HG03159 (cell line): ENCODE results near the gene GPR18.

ENCODE experiments used
- ATAC-seq: cut with Tn5 transposase; IDR thresholded peaks from one replicate; pipeline ENCODE4 v1.9.1; 2021; ENCODE audit warnings: mild to moderate bottlenecking, moderate library complexity; ENCODE audit not compliant: unreplicated experiment

GPR18 gene

DNA sequence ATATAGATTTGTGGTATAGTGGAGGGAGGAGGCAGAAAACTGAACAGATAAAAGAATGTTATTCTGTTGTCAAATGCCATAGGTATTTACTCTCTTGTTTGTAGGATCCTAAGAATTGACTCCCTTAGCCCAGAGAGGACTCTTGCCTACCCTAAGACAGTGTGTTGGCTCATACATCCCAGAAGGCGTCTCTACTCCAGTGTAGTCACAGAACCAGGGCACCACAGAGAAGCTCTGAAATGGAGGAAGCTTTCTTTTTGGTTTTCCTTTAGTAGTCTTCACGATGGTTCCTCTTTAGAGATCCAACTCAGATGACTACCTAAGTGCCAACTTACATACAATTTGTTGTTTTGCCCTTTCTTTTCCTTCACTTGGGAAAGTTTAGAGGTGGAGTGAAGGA lies 35.0 kb upstream of the GPR18 start:
- no peak for ATAC-seq

DNA sequence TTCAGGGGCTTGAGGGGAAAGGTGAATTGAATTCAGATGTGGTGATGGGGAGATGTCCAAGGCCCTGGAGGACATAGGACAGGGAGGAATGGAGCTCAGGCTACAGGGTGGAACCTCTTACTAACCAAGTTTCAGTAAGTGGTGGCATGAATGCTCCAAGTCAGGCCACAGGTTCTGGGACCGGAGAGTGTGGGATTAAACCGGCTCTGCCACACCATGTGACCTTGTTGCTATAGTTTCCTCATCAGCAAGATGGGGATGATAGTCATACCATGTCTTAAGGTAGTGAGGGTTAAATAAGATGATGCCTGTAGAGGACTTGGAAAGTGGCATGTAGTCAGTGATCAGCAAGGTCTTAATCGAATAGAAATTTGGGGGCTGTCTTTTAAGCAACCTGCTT lies 32.7 kb upstream of the GPR18 start:
- no peak for ATAC-seq

DNA sequence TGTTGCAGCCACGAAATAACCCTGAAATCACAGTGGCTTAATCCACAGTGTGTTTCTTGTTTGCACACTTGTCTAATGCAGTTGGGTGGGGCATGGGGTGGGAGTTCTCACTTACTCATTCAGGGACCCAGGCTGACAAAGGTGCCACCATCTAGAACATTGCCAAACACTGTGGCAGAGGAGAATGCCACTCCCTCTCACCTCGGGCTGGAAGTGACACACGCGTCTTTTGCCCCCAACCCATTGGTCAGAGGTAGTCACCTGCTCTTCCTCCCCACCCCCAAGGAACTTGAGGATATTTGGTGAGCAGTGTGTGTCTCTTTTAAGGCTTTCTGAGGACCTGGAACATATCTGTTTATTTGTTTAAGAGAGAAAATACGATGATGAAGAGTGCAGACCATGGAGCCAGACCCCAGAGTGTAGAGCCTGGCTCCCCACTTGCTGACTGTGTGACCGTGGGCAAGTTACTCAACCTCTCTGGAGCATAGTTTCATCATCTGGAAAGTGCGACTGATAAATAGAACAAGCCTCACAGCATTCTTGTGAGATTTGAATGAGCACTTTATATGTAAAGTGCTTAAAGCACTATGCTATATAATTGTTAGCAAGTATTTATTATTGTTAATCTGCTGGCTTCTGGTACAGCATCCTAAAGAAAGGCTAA lies 31.6 kb upstream of the GPR18 start:
- ATAC-seq, result no peak

DNA sequence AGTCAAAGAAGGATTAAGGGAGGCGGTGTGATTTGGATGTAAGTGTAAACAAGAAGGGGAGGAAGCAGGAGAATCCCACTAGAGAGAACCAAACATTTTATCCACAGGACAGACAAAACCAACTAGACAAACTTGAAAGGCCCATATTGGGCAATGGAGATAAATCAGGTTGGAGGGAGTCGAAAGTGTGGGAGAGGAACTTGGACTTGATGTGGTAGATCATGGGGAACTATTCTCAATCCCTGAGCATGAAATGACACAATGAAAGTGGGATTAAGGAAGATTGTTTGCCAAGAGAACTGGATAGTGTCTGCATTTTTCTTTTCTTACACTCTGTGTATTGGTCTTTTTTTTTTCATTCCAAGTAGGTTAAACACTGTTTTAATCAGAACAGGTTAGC lies 31.1 kb upstream of the GPR18 start:
- ATAC-seq, result no peak

DNA sequence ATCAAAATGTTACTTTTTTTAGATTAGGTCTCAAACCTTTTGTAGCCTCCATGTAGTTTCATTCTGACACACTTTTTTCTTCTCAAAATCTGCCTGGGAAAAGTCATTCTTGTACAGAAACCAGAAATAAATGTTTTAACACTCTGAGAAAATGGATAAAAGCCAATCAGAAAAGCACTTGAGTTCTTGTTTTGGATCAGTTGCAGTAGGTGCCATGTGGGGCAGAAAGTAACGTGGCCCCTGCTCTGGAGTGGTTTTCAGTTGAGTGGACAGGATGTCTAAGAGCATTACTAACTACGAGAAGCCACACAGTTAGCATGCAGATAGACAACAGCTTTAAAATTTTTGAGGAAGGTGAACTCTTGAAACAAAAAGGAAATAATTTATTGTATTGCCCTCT lies 29.9 kb upstream of the GPR18 start:
- ATAC-seq, result peak; percentile 93

DNA sequence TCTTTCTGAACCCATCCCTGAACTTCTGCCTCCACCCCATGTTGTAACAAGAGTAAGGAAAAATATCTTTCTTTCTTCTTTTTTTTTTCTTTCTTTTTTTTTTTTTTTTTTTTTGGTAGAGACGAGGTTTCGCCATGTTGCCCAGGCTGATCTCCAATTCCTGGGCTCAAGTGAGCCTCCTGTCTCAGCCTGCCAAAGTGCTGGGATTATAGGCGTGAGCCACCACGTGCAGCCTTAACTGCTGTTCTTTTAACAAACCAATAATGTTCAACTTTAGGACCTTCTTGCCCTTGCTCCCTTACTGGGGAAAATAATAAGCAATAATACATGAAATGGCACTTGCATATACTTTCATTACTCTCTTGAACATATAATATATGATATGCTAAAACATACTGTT lies 29.4 kb upstream of the GPR18 start:
- no peak for ATAC-seq

DNA sequence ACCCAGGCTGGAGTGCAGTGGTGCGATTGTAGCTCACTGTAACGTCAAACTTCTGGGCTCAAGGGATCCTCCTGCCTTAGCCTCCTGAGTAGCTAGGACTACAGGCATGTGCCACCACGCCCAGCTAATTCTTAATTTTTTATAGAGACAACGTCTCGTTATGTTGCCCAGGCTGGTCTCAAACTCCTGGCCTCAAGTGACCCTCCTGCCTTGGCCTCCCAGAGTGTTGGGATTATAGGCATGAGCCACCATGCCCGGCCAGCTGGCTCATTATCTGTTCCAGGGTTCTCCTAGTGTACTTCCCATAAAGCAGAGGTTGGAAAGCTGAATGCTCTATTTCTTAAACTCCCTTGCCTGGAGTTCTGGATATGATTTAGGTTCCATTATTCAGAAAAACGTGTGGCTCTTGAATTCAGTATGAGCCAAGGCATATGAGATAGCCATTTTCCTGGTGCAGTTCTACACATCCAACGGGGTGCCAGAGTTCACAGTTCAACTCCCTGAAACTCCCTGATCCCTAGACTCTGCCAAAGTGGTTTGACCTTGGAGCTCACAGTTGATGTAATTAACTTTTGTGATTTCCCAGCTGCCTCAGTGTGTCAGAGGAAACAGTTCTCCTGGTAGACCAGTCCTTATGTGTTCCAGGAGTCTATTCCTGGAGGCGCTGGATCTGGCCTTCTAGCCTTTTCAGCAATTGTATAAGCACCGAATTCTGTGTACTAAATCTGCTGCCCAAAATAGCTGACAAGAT lies 27.4 kb upstream of the GPR18 start:
- ATAC-seq, result no peak

DNA sequence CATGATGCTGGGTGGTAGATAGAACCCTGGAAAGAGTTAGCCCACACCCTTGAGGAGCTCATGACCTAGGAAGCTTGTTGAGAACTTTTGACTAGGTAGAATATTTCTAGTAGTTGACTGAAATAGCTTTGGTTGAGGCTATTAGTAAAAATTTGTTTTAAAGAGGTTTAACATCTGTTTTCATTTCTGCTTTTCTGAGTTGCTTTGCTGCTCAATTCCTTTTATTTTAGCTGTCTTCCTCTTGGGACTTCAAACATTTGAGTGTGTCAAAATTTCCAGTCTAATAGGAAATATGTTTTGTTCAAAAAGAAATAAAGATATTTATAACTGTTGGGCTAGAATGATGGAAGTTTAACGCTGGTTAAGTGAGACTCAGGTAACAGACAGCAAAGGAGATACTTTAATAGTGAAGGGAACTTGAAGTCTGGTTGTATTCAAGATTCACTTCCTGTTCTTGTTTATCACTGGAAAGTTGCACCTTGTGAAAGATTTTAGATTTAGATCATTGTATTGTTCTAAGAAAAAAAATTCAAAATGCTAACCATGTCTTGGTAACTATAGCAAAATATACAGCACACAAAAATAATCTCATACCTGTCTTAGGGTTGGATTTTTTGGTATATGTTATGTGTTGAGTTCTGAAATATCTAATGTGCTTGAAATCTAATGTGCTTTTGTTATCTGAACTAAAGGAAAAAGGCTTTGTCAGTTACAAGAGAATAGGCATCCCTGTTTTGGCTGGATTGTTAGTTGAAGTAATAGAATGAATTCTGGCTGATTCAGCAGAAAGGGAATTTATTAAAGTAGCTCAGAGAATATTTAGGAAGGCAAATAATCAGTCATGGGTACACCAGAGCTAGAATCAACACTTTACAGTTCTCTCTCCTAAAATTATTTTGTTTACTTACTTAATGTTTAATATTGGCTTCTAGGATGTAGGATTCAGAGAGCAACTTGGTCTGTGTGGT lies 24.4 kb upstream of the GPR18 start:
- ATAC-seq, result peak; percentile 65

DNA sequence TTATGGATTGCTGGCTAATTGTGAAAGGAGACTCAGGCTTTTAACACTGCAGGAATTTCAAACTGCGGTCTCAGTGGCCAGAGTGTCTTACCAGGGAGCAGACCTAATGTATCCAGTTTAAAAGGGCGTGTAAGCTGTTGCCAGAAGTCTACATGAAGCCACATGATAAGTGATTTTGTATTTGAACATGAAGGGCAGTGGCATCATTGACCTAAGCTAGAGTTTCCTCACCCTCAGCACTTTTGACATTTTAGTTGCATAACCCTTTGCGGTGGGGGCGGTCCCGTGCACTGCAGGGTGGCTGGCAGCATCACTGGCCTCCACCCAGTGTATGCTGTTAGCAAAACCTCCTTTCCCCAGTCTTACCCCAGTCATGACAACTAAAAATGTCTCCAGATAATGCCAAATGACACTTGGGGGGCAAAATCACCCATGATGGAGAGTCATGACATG lies 23.7 kb upstream of the GPR18 start:
- ATAC-seq, result peak; percentile 78

DNA sequence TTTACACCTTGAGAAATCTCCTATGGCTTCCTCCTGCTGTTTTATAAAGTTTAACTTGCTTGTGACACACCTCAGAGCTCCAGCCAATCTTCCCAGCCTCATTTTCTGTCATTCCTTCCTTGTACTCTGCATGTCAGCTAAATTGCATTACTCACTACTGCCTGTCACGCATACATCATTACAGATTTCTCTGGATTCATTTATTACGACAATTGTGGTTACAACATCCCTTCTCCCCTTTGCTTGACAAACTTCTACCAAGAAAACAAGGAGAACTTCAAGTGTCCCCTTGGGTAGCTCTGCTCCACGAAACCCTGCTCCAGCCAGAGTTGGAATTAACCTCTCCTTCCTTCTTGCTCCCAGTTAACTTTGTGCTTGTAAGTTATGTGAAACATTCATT lies 22.0 kb upstream of the GPR18 start:
- no peak for ATAC-seq

DNA sequence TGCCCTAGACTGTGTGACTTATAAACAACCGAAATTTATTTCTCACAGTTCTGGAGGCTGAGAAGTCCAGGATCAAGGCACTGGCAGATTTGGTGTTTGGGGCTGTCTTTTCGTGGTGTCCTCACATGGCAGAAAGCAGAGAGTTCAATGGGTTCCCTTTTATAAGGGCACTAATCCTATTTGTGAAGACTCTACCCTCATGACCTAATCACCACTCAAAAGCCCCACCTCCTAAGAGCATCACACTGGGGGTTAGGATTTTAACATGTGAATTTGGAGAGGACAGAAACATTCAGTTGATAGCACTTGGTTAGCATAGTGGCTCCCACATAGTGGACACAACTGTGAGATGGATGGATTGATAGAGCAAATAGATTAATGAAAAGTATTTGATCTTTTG lies 21.5 kb upstream of the GPR18 start:
- ATAC-seq, result no peak

DNA sequence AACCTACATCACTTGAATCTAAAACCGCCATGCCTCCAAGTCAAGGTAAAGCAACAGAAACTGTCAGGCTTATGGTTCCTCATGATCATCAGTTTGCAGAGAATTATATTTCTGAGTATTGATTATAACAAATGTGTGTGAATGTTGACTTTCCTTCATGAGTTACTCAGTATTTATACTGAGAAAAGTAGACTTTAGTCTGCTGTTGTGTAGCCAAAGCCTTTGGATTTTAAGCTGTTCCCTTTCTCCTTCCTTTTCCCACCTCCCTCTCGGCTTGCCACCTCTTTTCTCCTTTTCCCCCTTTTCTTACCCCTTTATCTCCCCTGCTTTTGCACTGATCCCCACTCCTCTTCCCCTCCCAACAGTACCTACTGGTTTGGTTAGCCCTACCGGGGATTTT lies 20.7 kb upstream of the GPR18 start:
- no peak for ATAC-seq

DNA sequence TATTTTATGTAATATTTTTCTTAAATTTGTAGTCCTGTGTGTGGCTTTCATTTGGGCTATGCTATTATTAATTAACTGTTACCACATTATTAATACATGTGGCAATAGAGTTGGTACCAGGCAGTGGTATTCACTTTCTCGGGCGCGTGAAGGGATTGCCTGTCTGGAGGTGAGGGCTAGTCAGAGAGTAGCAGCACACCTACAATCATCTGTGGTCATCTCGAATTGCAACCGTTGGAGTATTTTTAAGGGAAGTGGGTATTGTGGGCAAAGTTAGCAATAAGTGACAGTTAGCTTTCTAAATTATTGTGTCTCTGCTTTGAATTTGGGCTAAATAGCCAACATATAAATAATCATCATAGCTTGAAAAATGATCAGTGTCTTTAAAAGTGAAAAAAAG lies 20.0 kb upstream of the GPR18 start:
- ATAC-seq, result no peak

DNA sequence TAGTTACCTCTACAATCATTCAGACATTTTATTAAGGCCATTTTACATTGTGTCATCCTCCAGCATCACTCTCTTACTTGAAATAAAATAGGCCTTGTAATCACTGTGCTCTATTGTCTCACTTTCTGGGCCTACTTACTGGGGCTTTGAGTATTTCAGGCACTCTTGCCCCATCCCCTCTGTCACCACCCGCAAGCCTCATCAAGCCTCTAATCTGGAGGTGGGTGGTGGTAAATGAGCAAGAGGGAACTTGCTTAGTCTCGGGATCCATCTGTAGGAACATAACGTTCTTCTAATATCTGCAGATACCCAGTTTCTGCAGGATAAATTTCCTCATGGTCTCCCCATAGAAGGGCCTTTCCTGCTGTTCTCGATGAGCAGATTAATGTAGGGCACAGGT lies 19.4 kb upstream of the GPR18 start:
- ATAC-seq, result no peak

DNA sequence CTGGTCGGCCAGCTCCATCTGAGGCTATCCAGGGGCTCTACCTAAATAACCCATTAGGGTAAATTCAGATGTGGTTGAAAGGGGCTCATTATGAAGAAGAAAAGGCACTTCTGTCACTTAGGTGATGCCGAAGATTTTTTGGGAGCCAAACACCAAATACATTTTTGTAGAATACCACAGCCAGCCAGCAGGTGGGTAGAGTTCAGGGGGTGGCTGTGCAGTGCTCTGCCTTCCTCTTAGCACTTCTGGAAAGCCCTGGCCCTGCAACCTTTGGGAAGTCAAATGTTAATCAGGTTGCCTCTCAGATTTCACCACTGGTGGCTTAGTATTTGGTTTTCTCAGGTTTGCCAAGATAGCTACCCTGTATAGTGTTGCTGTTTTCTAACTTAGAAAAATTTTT lies 18.5 kb upstream of the GPR18 start:
- ATAC-seq, result no peak

DNA sequence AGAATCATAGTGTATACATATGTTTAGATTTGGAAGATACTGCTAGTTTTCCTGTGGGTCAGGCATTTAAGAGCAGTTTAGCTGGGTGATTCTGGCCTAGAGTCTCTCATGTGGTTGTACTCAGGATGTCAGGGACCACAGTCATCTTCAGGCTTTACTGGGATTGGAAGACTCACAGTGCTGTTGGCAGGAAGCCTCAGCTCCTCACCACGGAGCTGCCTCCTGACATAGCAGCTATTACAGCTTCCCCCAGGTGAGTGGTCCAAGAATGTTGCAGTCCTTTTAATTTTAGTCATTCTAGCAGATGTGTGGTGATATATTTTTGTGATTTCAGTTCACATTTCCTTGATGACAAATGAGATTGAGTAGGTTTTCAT lies 16.9 kb upstream of the GPR18 start:
- ATAC-seq, result no peak

DNA sequence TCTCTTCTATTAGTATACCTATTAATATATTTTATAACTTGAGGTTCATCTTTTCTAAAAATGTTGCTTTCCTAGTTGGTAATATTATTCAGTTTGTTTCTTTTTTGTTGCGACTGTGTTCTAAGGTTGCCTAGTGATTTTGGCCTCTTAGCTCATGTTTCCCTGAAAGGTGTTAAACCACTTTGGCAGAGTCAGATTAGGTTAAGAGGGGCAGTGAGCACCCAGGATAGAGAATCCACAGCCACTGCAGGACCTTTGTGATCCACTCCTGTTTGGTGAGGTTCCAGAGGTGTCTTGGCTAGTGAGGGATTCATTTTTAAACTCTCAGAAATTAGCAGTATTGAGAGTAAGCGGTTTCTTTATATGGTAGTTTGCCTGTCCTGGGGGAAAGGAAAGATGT lies 14.9 kb upstream of the GPR18 start:
- ATAC-seq, result no peak

DNA sequence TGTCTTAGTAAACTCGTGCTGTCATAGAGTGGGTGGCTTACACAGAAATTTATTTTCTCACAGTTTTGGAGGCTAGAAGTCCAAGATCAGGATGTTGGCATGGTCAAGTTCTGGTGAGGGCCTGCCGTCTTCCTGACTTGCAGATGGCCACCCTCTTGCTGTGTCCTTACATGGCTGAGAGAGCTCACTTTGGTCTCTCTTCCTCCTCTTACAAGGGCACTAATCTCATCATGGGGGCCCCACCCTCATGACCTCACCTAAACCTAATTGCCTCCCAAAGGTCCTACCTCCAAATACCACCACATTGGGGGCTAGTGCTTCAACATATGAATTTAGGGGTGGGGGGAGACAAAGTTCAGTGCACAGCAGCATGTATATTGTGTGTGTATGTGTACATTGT lies 14.3 kb upstream of the GPR18 start:
- no peak for ATAC-seq

DNA sequence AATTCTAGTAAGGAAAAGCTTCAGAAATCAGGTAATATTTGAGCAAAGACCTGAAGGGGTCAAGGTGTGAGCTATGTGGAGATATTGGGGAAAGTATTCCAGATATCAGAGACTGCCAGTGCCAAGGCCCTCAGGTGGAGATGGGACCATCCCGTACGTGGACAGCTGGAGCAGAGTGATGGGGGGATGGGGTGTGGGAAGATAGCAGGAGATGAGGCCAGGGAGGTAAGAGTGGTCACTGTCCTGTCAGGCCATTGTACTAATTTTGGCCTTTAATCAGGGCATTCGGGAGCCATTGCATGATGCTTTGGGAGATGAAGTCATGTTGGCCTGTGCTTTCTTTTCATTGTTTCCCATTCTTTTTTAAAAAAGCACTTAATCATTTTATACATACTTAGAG lies 13.1 kb upstream of the GPR18 start:
- no peak for ATAC-seq

DNA sequence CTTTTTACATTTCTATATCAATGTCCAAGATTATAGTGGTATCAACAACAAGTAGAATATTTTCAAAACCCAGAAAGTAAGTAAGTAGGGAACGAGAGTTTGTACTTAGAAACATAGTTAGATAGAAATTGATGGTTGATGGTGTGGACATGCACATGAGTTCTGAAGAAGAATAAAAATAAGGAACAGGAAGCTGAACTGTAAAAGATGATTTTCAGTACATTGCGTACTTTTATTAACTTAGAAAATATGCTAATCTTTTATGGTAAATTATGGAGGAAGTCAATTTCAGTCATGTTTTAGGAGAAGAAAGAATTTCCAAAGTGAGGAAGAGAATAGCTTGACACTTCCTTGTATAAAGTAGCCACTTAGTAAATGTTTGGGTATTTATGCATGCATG lies 12.3 kb upstream of the GPR18 start:
- ATAC-seq, result no peak

DNA sequence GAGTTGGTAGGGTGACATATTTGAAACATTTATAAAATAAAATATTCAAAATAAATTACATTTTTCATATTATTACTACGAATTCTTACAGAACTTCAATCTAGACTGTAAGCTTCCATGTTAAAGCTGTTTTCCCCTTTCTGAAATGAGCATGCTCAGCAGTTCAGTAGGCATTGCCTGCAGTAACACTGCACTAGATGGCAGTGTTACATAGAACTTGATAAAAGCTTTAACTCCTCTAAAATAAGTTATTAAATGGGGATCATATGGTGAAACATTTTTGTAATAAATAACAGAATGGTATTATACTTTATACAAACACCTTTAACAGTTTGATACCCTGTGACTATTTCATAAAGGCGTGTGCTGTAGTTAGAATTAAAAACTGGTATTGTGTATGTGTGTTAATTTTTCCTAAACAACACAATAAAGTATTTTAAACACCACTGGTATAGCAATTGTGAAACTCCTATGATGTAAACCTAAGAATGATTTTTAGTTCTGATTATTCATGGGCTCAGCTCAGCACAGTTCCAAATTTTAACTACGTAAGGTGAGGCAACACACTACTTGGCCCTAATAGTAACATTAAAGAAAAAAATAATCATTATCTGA lies 11.6 kb upstream of the GPR18 start:
- ATAC-seq, result peak; percentile 57
